WERI-Rb-1 (cell line): Measurements from ENCODE around the gene JAML.
A peak's percentile ranks its signal among the peaks of the same experiment; 100 is the strongest.

Source experiments
- DNase-seq: peaks from one replicate; pipeline ENCODE4 v3.0.0-alpha.2; 2020
- H3K27ac ChIP-seq: fragments of 250-450 bp; sonication (Bioruptor Pico); 2 replicates; pipeline ENCODE4 v1.5.1; 2020; ENCODE audit warnings: mild to moderate bottlenecking, moderate library complexity
- H3K27me3 ChIP-seq: fragments of 250-450 bp; sonication (Bioruptor Pico); 2 replicates; pipeline ENCODE4 v1.5.1; 2021; ENCODE audit warnings: mild to moderate bottlenecking, low read depth, moderate library complexity; ENCODE audit not compliant: insufficient read depth, severe bottlenecking
- H3K36me3 ChIP-seq: fragments of 250-450 bp; sonication (Bioruptor Pico); 2 replicates; pipeline ENCODE4 v1.5.1; 2020; ENCODE audit warnings: mild to moderate bottlenecking, moderate library complexity
- H3K4me3 ChIP-seq: 2 replicates; pipeline ENCODE4 v1.5.1; 2011; ENCODE audit warnings: low read depth, mild to moderate bottlenecking, control low read depth, low read length
- H3K9me3 ChIP-seq: fragments of 250-450 bp; sonication (Bioruptor Pico); 2 replicates; pipeline ENCODE4 v1.5.1; 2021; ENCODE audit warnings: mild to moderate bottlenecking, moderate library complexity; ENCODE audit not compliant: severe bottlenecking
- CTCF ChIP-seq: IDR thresholded peaks from 2 replicates; pipeline ENCODE4 v1.5.1; 2011; ENCODE audit warnings: low read depth, mild to moderate bottlenecking, control low read depth, inconsistent platforms, low read length

Gene JAML

GRCh38 chr11:118264569-118265465 is 40.0 kb upstream of the JAML start:
- no peak for TF ChIP-seq CTCF
- H3K27me3 ChIP-seq: no peaks in the 10 kb centered on the region
- peak overlapping the region; percentile 14; the same call in 1 of the 2 replicates for H3K27ac ChIP-seq
- H3K4me3 ChIP-seq: no peak overlapping the region
- H3K9me3 ChIP-seq: no peaks in the 10 kb centered on the region
- DNase-seq: peak; percentile 30
- no peaks in the 10 kb centered on the region for H3K36me3 ChIP-seq

- DNase-seq: peak; percentile 15
- TF ChIP-seq CTCF: peak; percentile 2; the same call in 1 of the 2 replicates
- Histone ChIP-seq H3K9me3 (no peaks in the 10 kb centered on the region), H3K36me3 (no peaks in the 10 kb centered on the region), H3K27me3 (no peaks in the 10 kb centered on the region), H3K4me3 (no peak within 1 kb of the TSS), H3K27ac (no peak within 1 kb of the TSS)
Measured at GRCh38 chr11:118263695-118264568, 39.1 kb upstream of the JAML start, which contains the start of gene MPZL2. Gene MPZL2, minus strand, starts transcription at chr11:118264297. Its CDS starts 144 bp downstream, at chr11:118264153.

- no peak for TF ChIP-seq CTCF
- no peaks in the 10 kb centered on the region for H3K27me3 ChIP-seq
- DNase-seq: no peak
- H3K27ac ChIP-seq: no peak overlapping the region
- no peaks in the 10 kb centered on the region for H3K9me3 ChIP-seq
- H3K36me3 ChIP-seq: no peaks in the 10 kb centered on the region
- H3K4me3 ChIP-seq: no peak overlapping the region
Measured at GRCh38 chr11:118263112-118263511, 38.3 kb upstream of the JAML start.

- Histone ChIP-seq H3K36me3 (no peaks in the 10 kb centered on the region), H3K4me3 (no peak overlapping the region), H3K27me3 (no peaks in the 10 kb centered on the region), H3K27ac (no peak overlapping the region), H3K9me3 (no peaks in the 10 kb centered on the region)
- no peak for DNase-seq
- TF ChIP-seq CTCF: no peak
Measured at GRCh38 chr11:118260353-118260752, 35.5 kb upstream of the JAML start.

GRCh38 chr11:118259138-118259537 is 34.3 kb upstream of the JAML start:
- no peaks in the 10 kb centered on the region for H3K27me3 ChIP-seq

More at GRCh38 chr11:118259138-118259537, 34.3 kb upstream of the JAML start:
- H3K36me3 ChIP-seq: no peaks in the 10 kb centered on the region
- no peak for TF ChIP-seq CTCF
- DNase-seq: no peak
- no peaks in the 10 kb centered on the region for H3K9me3 ChIP-seq
- H3K27ac ChIP-seq: no peak overlapping the region
- no peak overlapping the region for H3K4me3 ChIP-seq
